T-helper 2 cell (primary cell): ENCODE results near the gene PTCD2.
A peak's percentile ranks its signal among the peaks of the same experiment; 100 is the strongest.

Experiments
- DNase-seq, 5 experiments: peaks; one replicate each; pipeline versions ENCODE4 v3.0.0 to v3.0.0-alpha.2; 2012 to 2022
- total RNA-seq, 2 donors: gene quantifications; one replicate each; lab custom pipeline; 2026; lab: John Stamatoyannopoulos, UW

PTCD2 gene
- 5.3 to 13.8 reads per million in 2 donors for total RNA-seq

DNA sequence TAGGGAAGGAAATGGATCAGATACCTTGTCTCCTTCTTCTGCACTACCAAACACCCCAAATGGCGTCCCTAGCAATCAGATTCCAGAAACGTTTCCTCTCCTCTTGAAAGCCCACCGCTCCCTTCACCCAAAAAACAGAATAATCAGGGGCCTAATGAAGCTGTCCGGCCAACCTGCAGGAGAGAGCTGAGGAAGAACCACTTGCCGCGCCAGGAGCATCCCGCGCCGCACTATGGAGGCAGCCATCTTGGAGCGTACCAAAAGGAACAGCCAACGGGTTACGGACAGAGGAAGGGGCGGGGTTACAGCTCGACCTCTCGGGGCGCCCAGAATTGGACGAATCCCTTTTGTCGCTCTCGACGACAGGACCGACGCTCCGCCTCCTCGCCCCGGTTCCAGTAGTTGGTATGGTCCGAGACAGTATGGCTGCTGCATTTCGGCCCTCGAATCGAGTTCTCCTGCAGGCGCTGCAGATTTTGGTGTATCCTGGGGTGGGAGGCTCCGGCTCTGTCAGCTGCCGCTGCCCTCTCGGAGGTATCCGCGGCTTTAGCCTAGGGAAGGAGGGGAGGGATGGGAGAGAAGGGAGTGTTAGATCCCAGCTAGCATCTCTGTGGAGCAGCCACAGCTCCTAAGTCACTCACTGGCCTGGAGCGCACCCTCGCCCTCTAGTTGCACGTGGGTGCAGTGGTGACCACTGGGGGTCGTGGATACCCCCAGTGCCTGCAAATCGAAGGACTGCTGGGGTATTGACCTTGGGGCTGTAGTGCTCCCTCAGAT lies at the start of gene PTCD2, which contains the start of gene MRPS27:
PTCD2 (plus strand) TSS at position 398 of the 777 bp plus-strand sequence; CDS start at position 408, 10 bp downstream.
MRPS27 (minus strand) TSS at position 265 of the 777 bp plus-strand sequence; CDS start at position 246, 19 bp downstream.
- DNase-seq = peak; percentile 79 to 99 (median 92)

GRCh38 chr5:72271702-72272101 lies 48.5 kb upstream of the PTCD2 start:
- DNase-seq = no peak

- no peak for DNase-seq
Measured at GRCh38 chr5:72272398-72272797, 47.8 kb upstream of the PTCD2 start.

- no peak for DNase-seq
Measured at GRCh38 chr5:72273547-72273946, 46.6 kb upstream of the PTCD2 start.

DNA sequence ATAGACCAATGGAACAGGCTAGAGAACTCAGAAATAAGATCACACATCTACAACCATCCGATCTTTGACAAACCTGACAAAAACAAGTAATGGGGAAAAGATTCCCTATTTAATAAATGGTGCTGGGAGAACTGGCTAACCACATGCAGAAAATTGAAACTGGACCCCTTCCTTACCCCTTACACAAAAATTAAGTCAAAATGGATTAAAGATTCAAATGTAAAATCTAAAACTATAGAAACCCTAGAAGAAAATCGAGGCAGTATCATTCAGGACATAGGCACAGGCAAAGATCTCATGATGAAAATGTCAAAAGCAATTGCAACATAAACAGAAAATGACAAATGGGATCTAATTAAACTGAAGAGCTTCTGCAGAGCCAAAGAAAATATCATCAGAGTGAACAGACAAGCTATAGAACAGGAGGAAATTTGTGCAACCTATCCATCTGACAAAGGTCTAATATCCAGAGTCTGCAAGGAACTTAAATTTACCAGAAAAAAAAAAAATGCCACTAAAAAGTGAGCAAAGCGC lies 43.9 kb upstream of the PTCD2 start:
- no peak for DNase-seq

- DNase-seq = peak in 1 of 5 experiments; percentile 9
Measured at GRCh38 chr5:72280581-72281069, 39.5 kb upstream of the PTCD2 start.

GRCh38 chr5:72281430-72281763 lies 38.8 kb upstream of the PTCD2 start:
- no peak for DNase-seq

- no peak for DNase-seq
Measured at GRCh38 chr5:72281764-72282499, 38.2 kb upstream of the PTCD2 start.

DNA sequence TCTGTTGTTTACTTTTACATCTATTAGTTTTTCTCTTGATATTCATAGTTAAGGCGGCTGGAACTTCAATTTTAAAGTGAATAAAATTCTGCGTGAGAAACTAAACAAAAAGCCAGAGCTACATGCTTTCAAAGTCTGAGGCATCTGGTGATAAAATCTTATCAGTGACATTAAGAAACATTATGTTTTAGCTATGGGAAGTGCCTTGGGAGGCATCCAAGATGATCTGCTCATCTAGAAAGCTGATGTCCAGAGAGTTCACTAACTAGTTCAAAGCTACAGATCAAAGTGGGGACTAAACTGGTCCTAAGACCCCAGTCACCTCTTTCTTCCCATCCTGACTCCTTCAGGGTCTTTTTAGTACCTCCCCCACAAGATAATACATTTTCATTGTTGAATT lies 37.3 kb upstream of the PTCD2 start:
- no peak for DNase-seq

DNA sequence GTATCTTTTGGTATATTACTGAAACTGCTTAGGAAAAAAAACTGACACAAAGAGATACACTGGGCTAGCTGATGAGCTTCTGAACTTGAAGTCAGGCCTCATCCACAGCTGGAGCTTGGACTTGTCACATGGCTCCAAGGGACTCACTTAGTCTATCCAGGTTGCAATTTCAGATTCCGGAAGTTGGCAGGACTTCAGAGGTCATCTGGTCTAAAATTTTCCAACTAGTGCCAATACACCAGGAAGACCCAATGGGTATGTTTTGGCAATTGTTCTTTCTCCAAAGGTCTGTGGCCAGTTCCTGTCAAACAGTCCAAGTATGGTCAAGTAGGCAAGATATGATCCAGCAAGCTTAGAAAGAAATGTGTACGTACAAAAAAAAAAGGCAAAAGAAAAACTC lies 36.8 kb upstream of the PTCD2 start:
- no peak for DNase-seq

GRCh38 chr5:72284559-72285423 lies 35.4 kb upstream of the PTCD2 start:
- no peak for DNase-seq

- DNase-seq = no peak
Measured at GRCh38 chr5:72285424-72285821, 34.8 kb upstream of the PTCD2 start.

- DNase-seq = no peak
Measured at GRCh38 chr5:72286798-72287197, 33.4 kb upstream of the PTCD2 start.

- no peak for DNase-seq
Measured at GRCh38 chr5:72288924-72289323, 31.2 kb upstream of the PTCD2 start.

- no peak for DNase-seq
Measured at GRCh38 chr5:72290356-72291133, 29.6 kb upstream of the PTCD2 start.

- DNase-seq = no peak
Measured at GRCh38 chr5:72291601-72292000, 28.6 kb upstream of the PTCD2 start.

- DNase-seq = no peak
Measured at GRCh38 chr5:72292411-72292810, 27.8 kb upstream of the PTCD2 start.

- no peak for DNase-seq
Measured at GRCh38 chr5:72293495-72294055, 26.6 kb upstream of the PTCD2 start.

GRCh38 chr5:72294473-72294872 lies 25.7 kb upstream of the PTCD2 start:
- no peak for DNase-seq

DNA sequence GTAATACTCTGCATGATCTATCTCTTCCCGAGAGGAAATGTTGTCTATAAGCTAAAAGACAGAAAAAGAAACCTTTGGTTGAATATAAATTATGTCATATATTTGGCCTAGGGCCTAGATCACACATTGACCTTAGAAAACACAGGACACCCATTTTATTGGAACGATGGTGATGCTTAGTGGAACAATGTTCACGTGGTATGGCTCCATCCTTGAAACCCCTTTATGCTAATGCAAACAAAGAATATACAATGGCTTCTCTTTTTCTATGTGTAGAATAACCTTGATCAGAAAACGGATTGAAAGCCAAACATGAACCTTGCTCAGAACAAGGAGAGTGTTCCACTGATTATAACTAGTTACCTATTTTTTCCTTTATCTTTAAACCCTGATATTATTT lies 24.6 kb upstream of the PTCD2 start:
- DNase-seq = no peak

DNA sequence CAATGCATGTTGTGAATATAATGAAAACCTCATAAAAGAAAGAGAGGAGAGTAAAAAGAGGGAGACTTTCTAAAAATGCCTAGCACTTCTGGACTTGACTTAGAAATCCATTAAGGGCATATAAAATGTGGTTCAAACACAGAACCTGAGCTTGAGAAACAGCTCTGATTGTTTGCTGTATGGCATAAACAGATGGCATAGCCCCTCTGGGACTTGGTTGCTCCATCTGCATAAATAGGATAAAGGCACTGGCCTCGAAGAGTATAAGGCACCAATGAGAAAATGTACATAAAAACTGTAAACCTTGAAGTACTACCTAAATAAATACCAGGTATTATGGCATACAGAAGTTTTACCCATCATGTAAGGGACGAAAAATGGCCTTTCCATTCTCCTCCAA lies 23.9 kb upstream of the PTCD2 start:
- no peak for DNase-seq
